Fibroblast of the aortic adventitia (primary cell): Measurements from ENCODE around the gene MED17. TPM values are rescaled to one million over a fixed set of nuclear protein-coding genes. Genes with fewer than 3 reads are reported as not detected.
"Not testable (repeated sequence)": the region's sequence is repeated elsewhere in the genome, so short reads cannot be mapped to it uniquely, and the experiment has no call there.

Experiments
- DNase-seq: peaks from one replicate; pipeline ENCODE4 v3.0.0-alpha.2; 2010; ENCODE audit warnings: low read depth
- H3K4me3 ChIP-seq: 2 replicates; pipeline ENCODE4 v1.5.1; 2011; ENCODE audit warnings: low read depth, mild to moderate bottlenecking, control low read depth, low read length, moderate library complexity
- CTCF ChIP-seq: IDR thresholded peaks from 2 replicates; pipeline ENCODE4 v1.5.1; 2011; ENCODE audit warnings: mild to moderate bottlenecking, low read length, control low read depth, inconsistent platforms; ENCODE audit not compliant: insufficient read depth
- total RNA-seq: library from RNA; depleted of rRNA; stranded (reverse); fragments of >200 nt; gene quantifications from 2 replicates; pipeline ENCODE4 v1.2.3, GENCODE V29; 2012; ENCODE audit warnings: low replicate concordance

The MED17 gene
- total RNA-seq, 1 donor = 30.3 TPM

GRCh38 chr11:93757924-93758865 lies 25.9 kb upstream of the MED17 start:
- H3K4me3 ChIP-seq = no peak overlapping the region
- TF ChIP-seq CTCF = no peak
- no peak for DNase-seq

- not testable (repeated sequence) for DNase-seq, H3K4me3 ChIP-seq
Measured at GRCh38 chr11:93759123-93759522, 25.0 kb upstream of the MED17 start.

- no peak for TF ChIP-seq CTCF
- no peak for DNase-seq
- no peak overlapping the region for H3K4me3 ChIP-seq
Measured at GRCh38 chr11:93761910-93762309, 22.2 kb upstream of the MED17 start.

GRCh38 chr11:93765551-93765950 lies 18.5 kb upstream of the MED17 start:
- TF ChIP-seq CTCF = no peak
- H3K4me3 ChIP-seq = no peak overlapping the region
- DNase-seq = peak; percentile 47

GRCh38 chr11:93766504-93766903 lies 17.6 kb upstream of the MED17 start:
- TF ChIP-seq CTCF = no peak
- no peak overlapping the region for H3K4me3 ChIP-seq
- peak; percentile 62 for DNase-seq

- TF ChIP-seq CTCF = no peak
- no peak for DNase-seq
- H3K4me3 ChIP-seq = no peak overlapping the region
Measured at GRCh38 chr11:93767018-93767417, 17.1 kb upstream of the MED17 start.

- no peak for TF ChIP-seq CTCF
- H3K4me3 ChIP-seq = no peak overlapping the region
- no peak for DNase-seq
Measured at GRCh38 chr11:93770160-93770559, 13.9 kb upstream of the MED17 start.
